Activated CD4-positive, alpha-beta T cell treated with anti-CD3 and anti-CD28 coated beads, Interleukin-2, amount 50 U/mL, for 24 hours (primary cell): Measurements from ENCODE around the gene SLC4A8.
A peak's percentile ranks its signal among the peaks of the same experiment; 100 is the strongest.

Experiments
- DNase-seq, 2 donors: peaks; one replicate each; pipeline ENCODE4 v3.0.0-alpha.2; 2020; ENCODE audit warnings: low read depth in 1 of 2, low spot score in 1 of 2

Gene SLC4A8

DNA sequence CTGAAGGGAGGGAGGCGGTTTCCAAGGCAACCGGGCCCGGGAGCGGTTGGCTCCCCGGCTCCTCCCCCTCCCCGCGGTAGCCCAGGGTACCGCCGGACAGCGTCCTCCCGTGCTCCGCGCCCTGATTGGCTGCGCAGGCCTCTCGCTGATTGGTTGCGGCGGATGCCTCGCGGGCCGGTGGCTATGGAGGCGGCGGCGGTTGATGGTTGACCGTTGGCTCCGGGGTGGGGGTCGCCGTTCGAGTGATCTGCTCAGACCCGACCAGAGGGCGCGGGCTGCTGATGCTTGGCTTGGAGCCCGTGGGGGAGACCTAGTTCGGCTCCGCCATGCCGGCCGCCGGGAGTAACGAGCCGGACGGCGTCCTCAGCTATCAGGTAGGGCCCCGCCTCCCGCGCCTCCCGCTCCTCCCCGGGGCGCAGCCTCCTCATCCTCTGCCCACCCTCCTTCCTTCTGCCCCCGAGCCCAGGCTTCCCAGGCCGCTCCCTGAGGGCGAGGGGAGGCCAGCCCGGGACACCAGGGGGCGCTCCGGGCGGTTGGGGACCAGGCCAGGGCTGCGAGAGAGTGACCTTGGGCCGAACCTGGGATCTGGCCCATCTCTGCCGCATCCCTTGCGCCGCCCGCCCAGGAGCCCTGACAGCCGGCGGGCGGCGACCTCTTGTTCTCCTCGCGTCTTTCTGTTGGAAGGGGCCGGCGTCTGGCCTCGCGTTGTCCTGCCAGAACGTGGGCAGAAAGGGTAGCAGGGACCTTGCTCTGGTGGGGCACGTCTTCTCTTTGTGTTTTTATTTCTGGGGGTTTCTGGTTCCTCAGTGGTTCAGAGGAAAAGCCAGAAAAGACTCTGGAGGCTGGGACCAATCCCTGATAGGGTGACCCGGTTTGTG is at the start of gene SLC4A8:
TSS of gene SLC4A8 (plus strand) at position 170 of the 878 bp plus-strand sequence. CDS start at position 327, 157 bp downstream.
- DNase-seq = peak; percentile 40 to 59

DNA sequence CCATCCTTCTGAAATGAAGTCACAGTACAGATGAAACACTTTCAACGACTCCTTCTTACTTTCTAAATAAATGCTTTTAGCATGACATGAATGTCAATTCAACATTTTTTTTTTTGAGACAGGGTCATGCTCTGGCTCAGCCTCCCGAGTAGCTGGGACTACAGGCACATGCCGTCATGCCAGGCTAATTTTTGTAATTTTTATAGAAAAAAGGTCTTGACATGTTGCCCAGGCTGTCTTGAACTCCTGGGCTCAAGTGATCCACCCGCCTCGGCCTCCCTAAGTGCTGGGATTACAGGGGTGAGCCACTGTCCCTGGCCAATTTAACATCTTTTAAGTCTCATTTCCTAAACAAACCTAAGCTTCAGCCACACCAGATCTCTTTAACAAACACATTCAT is 49.8 kb upstream of the SLC4A8 start:
- no peak for DNase-seq

DNA sequence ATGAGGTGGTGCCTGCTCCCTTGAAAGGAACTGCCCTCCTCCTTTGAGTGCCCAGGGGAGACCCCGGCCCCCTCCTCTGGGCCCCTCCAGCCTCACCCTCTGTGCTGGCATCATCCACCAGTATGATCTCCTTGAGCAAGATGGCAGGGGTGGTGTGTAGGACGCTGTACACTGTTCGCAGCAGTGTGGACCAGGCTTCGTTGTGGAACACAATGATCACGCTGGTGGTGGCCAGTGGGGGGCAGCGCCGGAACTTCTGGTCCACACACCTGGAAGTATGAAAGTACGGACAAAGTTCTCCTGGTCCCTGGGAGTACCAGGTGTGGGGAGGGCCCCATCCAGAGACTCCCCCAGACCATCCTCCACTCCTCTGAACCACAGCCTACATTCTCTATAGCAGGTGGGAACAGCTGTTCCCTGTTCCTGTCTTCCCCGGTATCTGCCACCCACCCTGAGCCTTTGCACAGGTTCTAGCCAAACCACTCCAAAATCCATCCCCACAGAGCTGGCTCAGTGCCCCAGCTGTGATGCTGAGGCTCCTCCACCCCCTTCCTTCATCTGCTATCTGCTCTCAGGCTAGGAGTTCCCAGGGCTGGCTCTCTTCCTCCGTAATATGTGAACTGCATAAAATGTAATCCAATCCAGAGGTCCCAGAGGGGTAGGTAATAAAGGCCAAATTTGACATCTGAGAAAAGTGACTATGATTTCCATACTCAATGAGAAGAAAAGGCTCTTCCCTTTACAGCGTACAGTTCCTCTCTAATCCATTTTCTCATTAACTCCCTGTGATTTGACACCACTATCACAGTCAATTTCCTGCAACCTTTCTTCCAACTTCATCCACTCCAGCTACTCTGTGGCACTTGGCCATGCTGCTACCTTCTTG is 47.3 kb upstream of the SLC4A8 start:
- no peak for DNase-seq

DNA sequence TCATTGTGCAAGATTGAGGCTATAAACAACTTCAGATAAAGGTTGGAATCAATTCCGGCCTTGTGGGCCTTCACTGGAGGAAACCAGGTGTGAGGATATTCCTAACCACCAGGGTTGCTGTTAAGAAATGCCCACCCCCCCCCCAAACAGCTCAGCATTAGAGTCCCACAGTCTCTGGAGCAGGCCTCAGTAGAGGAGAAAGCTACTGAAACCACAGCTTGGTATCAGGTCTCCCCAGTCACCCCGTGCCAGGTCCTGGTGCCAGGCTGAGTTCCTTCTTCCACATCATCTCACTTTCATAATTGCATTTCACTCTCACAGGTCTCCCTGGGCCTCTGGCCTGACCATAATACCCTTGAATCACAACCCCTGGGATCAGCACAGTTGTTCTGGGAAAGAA is 45.9 kb upstream of the SLC4A8 start:
- DNase-seq = no peak

DNA sequence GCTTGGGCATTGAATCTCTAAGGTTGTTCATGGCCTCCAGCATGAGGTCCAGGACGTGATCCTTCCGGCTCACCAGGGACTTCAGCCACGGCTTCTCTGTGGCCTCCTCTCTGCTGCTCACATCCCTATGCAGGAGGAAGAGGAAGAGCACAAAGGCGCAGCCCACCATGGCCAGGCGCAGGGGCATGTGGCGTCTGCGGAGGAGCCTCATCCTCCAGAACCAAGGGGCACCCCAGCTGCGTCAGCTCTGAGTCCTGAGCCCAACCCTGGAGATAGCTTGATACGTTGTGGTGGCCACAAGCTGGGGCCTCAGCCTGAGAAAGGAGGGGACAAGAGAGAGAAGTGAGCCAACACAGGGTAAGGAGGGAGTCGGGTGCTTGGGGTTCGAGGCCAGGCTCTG is 45.1 kb upstream of the SLC4A8 start:
- DNase-seq = no peak

DNA sequence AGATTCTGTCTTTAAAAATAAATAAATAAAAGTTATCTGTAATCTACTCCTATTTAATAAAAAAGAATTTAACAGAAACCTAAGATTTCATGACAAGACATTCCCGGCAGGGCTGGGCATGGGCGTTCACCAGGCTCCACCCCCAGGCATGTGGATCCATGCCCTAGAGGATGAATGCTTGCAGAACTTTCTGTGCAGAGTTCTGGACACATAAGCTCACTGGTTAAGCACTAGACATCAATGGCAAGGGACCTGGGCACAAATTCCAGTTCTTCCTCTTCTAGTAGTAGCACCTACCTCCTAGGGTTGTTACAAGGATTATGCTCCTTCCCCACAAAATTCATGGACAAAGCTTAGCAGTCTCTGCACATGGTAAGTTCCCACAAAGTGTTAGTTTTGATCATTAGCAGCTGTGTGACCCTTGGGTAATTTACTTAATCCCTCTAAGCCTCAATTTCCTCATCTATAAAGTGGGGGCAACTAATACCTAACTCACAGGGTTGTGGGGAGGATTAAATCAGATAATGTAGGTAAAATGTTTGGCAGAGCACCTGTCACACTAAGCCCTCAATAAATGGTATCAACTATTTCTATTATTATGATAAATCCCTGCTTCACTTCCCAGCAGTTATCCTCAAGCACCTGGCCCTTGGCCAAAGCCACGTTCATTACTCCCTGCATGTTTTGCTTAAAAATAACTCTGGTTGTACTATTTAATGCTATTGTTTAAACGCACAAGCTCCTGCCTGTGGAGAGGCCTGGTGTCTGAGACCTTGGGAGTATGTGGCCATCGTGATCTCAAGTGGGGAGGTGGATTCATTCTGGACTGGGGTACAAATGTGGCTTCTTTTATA is 43.2 kb upstream of the SLC4A8 start:
- DNase-seq = no peak

DNA sequence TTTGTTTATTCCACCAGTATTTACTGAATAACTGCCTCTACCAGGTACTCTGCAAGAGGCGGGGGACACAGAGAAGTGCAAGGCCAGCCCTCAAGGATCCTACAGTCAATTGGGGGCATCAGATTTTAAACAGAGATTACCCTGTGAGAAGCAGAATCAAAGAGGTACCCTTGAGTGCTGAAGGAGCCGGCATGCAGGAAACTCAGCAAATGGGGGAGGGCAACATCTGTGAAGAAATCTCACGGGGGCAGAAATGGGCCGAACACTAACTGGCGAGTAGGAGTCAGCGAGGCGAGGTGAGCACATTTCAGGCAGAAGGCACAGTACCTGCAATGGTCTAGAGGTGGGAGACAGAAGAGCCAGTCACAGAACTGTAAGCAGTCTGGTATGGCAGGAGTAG is 42.5 kb upstream of the SLC4A8 start:
- no peak for DNase-seq

DNA sequence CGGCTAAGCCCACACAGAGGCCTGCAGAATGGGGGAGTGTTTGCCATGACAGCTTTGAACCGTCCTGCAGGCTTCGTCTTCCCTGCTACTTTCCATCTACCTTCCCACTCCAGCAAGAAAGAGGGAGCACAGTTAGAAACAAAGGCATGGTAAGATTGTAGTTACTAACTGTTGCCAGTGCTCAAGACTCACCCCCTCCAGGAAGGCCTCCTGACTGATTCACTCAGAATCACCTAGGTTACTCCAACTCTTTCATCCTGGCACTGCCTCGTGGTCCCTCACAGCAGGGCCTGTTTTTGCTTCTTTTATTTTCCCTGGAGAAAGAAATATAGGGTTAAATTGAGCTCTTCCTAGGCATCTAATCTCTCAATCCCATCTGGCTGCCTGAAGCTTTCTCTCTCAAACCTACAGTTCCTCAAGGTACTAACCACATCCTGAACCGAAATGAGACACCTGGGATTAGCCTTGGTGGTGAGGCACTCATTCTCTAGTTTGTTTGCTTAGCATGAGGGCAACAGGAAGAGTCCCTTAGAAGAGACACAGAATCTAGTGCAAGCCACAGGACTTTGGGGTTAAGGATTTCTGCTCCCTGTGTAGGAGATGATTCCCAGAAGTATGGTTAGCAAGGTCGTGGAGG is 41.2 kb upstream of the SLC4A8 start:
- no peak for DNase-seq

DNA sequence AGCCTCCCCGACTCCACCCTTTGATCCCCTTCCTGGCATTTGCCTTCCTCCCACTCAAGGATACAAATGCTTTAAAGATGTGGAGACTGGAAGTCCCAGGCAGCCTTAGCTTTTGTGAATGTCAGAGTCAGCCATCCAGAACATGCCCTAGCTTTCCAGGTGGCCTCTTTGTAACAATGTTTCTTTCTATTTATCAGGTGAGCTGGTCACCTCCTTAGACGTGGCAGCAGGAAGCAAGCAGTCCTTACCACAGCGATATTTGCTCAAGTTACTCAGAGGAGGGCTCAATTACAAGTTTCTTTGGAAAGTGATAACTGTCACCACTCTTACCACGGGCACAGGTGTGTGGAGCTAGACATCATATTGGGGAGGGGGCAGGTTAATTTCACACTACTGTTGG is 38.3 kb upstream of the SLC4A8 start:
- DNase-seq = no peak

DNA sequence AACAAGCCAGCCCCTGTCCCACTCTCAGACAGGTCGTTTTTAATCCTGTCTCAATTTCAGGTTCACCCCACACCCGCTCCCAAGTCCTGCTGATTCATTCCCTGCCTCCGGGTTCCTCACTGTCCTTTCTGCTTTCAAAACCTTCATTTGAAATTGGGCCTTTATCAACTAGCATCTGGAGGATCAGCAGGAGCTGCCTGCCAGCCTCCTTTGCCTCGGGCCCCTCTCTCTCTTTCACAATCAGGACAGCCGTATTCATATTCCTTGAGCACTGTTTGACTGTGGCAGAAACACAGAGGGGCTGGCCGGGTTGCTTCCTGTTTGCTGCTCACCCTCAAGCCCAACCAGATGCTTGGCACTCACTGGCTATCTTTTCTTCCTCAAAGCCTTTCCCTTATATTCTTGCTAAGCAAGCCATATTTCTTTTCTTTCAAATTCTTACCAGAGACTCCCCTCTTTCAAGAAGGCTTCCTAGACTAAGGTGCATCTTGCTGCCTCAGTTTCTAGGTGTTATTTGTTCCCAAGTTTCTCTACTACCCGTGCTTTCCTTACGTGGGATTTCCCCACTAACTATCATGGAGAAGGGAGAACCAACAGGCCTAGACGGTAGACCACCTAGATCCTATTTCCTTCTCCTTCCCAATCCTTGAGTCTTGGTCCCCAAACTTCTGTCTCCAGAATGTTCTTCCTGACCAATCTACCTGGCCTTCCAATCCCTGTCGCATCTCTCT is 36.4 kb upstream of the SLC4A8 start:
- no peak for DNase-seq

DNA sequence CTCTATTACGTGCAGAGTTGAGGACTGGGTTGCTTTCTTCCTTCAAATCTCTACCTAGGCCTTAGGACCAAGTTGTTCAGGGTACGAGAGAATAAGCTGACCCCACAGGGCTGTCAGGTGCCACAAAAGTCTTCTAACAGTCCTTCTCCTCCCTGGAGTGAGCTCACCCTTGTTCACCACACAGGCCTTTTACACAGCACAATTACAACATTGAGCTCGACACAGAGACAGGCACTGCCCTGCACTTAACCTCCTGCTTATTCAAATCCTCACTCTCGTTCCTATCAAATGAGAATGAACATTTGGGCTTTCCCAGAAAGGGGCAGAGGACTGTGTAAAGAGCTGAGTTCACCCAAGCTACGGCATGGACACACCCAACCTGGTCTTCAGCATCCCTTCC is 35.8 kb upstream of the SLC4A8 start:
- no peak for DNase-seq

DNA sequence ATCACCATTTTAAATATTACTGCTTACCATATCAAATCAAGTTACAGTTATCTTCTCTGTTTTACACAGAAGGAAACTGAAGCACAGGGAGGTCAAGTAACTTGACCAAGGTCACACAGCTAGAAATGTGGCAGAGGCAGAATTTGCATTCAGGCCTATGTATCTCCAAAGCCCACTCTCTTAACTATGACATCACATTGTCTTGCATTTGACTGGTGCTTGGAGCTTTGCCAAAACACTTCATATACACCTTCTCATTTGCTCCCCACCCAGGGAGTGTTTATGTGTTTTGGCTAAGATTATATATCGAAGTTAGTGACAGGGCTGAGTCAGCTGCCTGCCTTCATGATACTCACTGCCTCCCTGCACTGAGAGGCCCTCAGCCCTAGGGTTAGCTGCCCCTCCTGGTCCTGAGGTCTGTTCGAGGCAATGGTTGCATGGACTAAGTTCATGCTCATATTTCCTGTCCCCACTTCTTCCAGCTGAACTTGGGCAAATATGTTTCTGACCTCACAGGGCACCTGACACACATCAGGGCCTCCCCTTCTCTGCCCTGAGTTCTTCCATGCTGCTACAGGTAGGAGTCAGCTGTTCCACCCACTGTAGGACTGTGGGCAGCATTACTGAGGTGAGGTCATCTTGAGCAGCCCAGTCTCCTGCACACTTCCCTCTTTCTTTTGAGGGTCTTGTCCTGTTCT is 35.2 kb upstream of the SLC4A8 start:
- no peak for DNase-seq

DNA sequence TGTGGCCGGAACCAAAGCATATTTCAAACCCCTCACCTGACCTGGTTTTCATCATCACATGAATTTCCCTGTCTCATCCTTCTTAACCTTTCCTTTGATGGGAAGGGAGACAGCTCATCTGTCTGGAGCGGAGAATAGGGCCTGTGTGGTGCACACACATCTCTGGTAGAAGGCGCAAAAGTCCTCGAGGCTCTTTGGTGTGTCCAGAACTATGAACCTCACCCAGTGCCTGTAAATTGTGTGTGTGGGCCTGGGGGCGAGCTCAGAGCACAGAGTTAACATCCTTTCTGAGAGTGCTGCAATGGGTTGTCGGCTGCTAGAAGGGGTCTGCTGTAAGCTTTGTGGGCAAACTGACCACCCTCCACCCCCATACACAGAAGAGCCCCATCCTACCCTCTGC is 34.2 kb upstream of the SLC4A8 start:
- DNase-seq = no peak

DNA sequence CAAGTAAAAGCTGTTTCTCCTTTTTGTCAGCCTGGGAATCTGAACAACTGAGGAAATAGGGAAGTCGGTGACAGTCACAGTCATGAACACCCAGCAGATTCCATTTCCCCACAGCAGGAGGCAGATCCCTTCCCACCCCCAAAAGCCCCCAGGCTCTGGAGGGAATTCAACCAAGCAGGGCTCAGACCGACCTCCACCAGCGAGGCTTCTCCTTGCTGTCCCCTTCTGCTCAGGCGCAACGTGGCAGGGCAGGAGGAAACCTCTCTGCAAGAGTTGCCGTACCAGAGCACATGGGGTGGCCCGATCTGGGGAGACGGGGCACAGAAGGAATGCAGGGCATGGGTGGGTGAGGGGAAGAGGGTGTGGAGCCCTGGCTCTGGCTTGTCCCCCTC is 33.7 kb upstream of the SLC4A8 start:
- DNase-seq = no peak

DNA sequence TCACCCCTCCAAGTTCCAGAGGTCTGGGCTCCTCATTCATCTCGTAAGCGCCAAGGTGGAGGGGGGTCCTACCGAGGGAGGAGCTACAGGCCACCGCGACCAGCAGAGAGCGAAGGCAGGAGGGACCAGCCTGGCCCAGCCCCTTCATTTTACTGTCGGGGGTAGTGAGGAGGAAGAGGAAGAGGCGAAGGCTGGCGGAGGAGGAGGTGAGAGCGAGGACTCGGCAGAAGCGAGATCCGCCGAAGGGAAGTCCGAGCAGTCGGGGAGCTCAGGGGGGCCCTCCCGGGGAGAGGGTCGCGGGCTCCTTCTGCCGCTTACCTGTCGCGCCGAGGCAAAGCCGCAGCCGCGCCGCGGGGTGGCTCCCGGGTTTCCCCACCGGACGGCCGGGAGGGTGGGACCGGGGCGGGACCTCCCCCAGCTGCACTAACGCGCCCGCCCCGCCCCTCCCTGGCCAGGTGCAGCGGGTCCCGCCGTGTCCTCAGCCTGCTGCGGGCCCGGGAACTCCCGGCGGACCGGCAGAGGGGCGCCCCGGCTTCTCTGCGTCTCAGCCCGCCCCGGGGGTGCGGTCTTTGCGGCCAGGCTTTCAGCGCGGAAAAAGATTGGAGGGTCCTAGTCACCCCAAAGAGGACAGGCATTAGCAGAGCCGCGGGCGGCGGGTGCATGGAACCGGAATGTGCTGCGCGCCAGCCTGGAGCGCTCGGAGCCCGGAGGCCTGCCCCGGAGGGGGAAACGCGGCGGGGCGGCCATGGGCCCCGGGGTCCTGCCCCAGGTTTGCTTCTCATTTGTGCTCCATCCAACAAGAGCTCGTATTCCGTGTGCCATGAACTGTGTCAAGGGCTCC is 33.1 kb upstream of the SLC4A8 start, which contains the start of gene GALNT6:
TSS of gene GALNT6 (minus strand) at position 124 of the 841 bp plus-strand sequence. CDS start 11,625 bp downstream, outside the sequence.
- peak; percentile 30 to 42 for DNase-seq

DNA sequence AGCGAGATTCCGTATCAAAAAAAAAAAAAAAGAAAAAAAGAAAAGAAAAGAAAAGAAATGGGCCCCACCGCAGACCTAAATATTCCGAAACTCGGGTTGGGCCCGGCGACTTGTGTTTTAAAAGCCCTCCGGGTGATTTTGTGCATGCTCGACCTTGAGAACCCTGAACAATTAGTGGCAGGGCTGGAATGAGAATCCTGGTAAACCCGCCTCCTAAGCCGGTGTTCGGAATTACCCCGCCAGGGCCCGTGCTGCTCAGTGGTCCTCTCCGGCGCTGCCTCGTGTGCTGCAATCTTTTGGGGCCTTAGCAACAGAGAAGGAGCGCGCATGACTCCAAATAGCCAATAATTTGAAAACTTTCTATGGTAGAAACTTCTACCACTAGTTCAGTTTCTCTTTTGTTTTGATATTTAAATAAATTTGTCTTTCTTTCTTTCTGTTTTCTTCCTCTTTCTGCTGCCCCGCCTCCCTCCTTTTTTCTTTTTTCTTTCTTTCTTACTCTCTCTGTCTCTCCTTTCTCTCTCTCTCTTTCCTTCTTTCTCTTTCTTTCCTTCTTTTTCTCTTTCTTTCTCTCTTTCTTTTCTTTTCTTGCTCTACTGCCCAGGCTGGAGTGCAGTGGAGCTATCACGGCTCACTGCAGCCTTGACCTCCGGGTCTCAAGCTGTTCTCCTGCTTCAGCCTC is 31.9 kb upstream of the SLC4A8 start:
- peak in 1 of 2 donors; percentile 7 for DNase-seq

DNA sequence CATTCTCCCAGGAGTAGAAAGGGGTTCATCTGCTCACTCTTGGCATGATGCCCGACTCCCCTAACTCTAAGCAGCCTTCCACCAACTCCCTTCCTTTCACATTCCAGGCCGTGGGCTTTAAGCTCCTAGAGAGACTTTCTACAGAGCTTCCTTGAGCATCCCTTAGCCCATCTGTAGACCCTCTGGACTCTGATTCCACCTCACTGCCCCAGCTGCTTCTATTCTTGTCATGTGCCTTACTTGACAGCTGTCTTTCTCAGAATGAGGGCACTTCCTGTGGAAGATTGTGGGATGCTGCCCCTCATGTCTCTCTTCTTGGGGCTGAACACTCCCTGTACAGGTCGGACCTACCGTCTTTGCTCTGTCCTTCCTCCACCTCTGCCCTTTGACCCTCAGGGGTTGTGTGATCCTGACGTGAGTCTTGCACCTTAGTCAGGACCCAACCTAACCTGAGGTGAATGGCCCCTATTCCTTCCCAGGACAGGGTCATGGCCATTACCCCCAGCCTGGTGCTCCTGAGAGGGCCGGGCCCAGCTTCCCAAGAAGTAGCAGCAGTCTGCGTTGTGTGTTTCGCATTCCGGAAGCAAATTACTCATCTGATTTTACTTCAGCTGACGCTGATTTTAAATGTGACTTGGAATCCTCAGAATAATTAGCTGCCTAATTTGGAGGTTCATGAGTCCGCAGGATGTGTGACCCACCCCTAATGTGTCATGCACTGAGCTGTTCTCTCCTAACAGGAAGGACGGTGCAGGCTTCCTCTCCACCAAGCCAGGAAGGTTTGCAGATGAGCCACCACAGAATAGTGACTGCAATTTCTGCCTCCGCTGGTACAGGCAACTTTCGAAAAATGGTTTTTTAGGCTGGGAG is 30.7 kb upstream of the SLC4A8 start:
- DNase-seq = peak in 1 of 2 donors; percentile 42
